SK-N-SH (cell line): ENCODE data around the gene TPRG1L. TPM values are rescaled to one million over a fixed set of nuclear protein-coding genes. Genes with fewer than 3 reads are reported as not detected.

Experiments used
- CTCF ChIA-PET: fragments of 300-600, 350-600 bp; formaldehyde crosslinking; extraction: SDS; loops from one replicate; lab custom pipeline; 2021; lab: Yijun Ruan, JAX
- POLR2A ChIA-PET: fragments of 350-600 bp; sonication (Branson Sonifier 250); formaldehyde crosslinking; extraction: SDS; loops from one replicate; lab custom pipeline; 2020; ENCODE audit warnings: antibody characterized with exemption, inconsistent platforms; lab: Yijun Ruan, JAX
- DNase-seq: peaks from one replicate; pipeline ENCODE4 v3.0.0; 2012
- H2AFZ ChIP-seq: fragments of 200-600 bp; sonication (generic); 2 replicates; pipeline ENCODE4 v1.8.1; 2016; ENCODE audit warnings: antibody characterized with exemption, mild to moderate bottlenecking, low read depth
- H3F3A ChIP-seq: fragments of 200-600 bp; sonication (generic); replicated peaks from 2 replicates; pipeline ENCODE3; 2016; ENCODE audit warnings: antibody characterized with exemption, mild to moderate bottlenecking; ENCODE audit not compliant: insufficient read depth
- H3K27ac ChIP-seq, 2 experiments: fragments of 200-500 bp in 1 of 2; fragments of 200-600 bp in 1 of 2; sonication (Bioruptor generic) in 1 of 2; sonication (generic), shearing (Covaris generic) in 1 of 2; 2 replicates each; pipeline versions ENCODE4 v1.5.1 to v1.6.1; 2014 to 2016; ENCODE audit warnings: low read depth in 2 of 2, inconsistent platforms in 1 of 2, low read length in 1 of 2, mild to moderate bottlenecking in 1 of 2, mixed read lengths in 1 of 2
- H3K27me3 ChIP-seq: fragments of 200-600 bp; sonication (generic), shearing (Covaris generic); 2 replicates; pipeline ENCODE4 v1.6.1; 2016; ENCODE audit warnings: mixed run types; ENCODE audit not compliant: insufficient read depth
- H3K36me3 ChIP-seq, 2 experiments: fragments of 200-500 bp in 1 of 2; fragments of 200-600 bp in 1 of 2; sonication (Bioruptor generic) in 1 of 2; sonication (generic) in 1 of 2; replicated peaks in 1 of 2; 2 replicates each; pipeline versions ENCODE3 to v1.5.1; 2014 to 2016; ENCODE audit warnings: low read length in 1 of 2, mild to moderate bottlenecking in 1 of 2; ENCODE audit not compliant: insufficient read depth in 2 of 2, control insufficient read depth in 1 of 2
- H3K4me1 ChIP-seq, 2 experiments: fragments of 200-500 bp in 1 of 2; fragments of 200-600 bp in 1 of 2; sonication (Bioruptor generic) in 1 of 2; sonication (generic), shearing (Covaris generic) in 1 of 2; 2 replicates each; pipeline versions ENCODE4 v1.5.1 to v1.6.1; 2014 to 2016; ENCODE audit warnings: low read depth in 1 of 2, low read length in 1 of 2, mixed run types in 1 of 2; ENCODE audit not compliant: insufficient read depth in 2 of 2, control insufficient read depth in 1 of 2
- H3K4me2 ChIP-seq: fragments of 200-600 bp; sonication (generic), shearing (Covaris generic); 2 replicates; pipeline ENCODE4 v1.6.1; 2017; ENCODE audit warnings: mixed run types
- H3K4me3 ChIP-seq, 2 experiments: fragments of 200-500 bp in 1 of 2; fragments of 200-600 bp in 1 of 2; sonication (Bioruptor generic) in 1 of 2; sonication (generic), shearing (Covaris generic) in 1 of 2; 2 replicates each; pipeline versions ENCODE4 v1.5.1 to v1.8.1; 2014 to 2016; ENCODE audit warnings: low read depth in 2 of 2, inconsistent platforms in 1 of 2, low read length in 1 of 2, mild to moderate bottlenecking in 1 of 2, mixed read lengths in 1 of 2, moderate library complexity in 1 of 2
- H3K79me2 ChIP-seq: fragments of 200-600 bp; sonication (generic); 2 replicates; pipeline ENCODE4 v1.8.1; 2017; ENCODE audit warnings: mild to moderate bottlenecking; ENCODE audit not compliant: insufficient read depth
- H3K9ac ChIP-seq: fragments of 200-600 bp; sonication (generic); 2 replicates; pipeline ENCODE4 v1.6.1; 2017; ENCODE audit warnings: mixed run types
- H3K9me2 ChIP-seq: fragments of 200-600 bp; sonication (generic); 2 replicates; pipeline ENCODE4 v1.6.1; 2017; ENCODE audit warnings: mixed run types
- H3K9me3 ChIP-seq: fragments of 200-600 bp; sonication (generic); 2 replicates; pipeline ENCODE4 v1.6.1; 2017; ENCODE audit warnings: mixed run types, mild to moderate bottlenecking, moderate library complexity
- H4K20me1 ChIP-seq: fragments of 200-600 bp; sonication (generic); 2 replicates; pipeline ENCODE4 v1.6.1; 2017; ENCODE audit warnings: mild to moderate bottlenecking, mixed run types; ENCODE audit not compliant: insufficient read depth
- CHD2 ChIP-seq: fragments of 150-350 bp; IDR thresholded peaks from 2 replicates; pipeline ENCODE4 v1.6.1; 2018; ENCODE audit warnings: low read length; ENCODE audit not compliant: partially characterized antibody
- ELF1 ChIP-seq: IDR thresholded peaks from 2 replicates; pipeline ENCODE4 v1.4.0; 2012
- FOSL2 ChIP-seq: IDR thresholded peaks from 2 replicates; pipeline ENCODE4 v1.4.0; 2012; ENCODE audit warnings: low read depth, mild to moderate bottlenecking, moderate library complexity, borderline replicate concordance
- FOXJ3 ChIP-seq: sonication (generic); formaldehyde crosslinking; IDR thresholded peaks from 2 replicates; pipeline ENCODE4 v1.5.1; 2020; ENCODE audit warnings: mild to moderate bottlenecking, missing genetic modification reagents
- GABPA ChIP-seq: IDR thresholded peaks from 2 replicates; pipeline ENCODE4 v1.4.0; 2012; ENCODE audit warnings: low read depth, mild to moderate bottlenecking
- GATA2 ChIP-seq: sonication (generic); formaldehyde crosslinking; IDR thresholded peaks from 2 replicates; pipeline ENCODE4 v1.5.0; 2020; ENCODE audit warnings: mild to moderate bottlenecking, missing genetic modification reagents
- JUND ChIP-seq: IDR thresholded peaks from 2 replicates; pipeline ENCODE4 v1.4.0; 2012
- MXI1 ChIP-seq: IDR thresholded peaks from 2 replicates; pipeline ENCODE4 v1.6.1; 2012; ENCODE audit warnings: mild to moderate bottlenecking, low read depth, low read length, improper control_type of control experiment
- NFIC ChIP-seq: IDR thresholded peaks from 2 replicates; pipeline ENCODE4 v1.4.0; 2012; ENCODE audit warnings: borderline replicate concordance
- PBX3 ChIP-seq: IDR thresholded peaks from 2 replicates; pipeline ENCODE4; 2012
- POLR2AphosphoS5 ChIP-seq: IDR thresholded peaks from 2 replicates; pipeline ENCODE4 v1.6.1; 2012; ENCODE audit warnings: low read depth, low read length
- RCOR1 ChIP-seq: fragments of 150-350 bp; IDR thresholded peaks from 2 replicates; pipeline ENCODE4 v1.6.1; 2017; ENCODE audit warnings: antibody characterized with exemption, low read length
- REST ChIP-seq: IDR thresholded peaks from 2 replicates; pipeline ENCODE4 v1.6.1; 2012; ENCODE audit warnings: mild to moderate bottlenecking, low read depth, low read length, moderate library complexity
- TAF1 ChIP-seq: IDR thresholded peaks from 2 replicates; pipeline ENCODE4 v1.6.1; 2012; ENCODE audit warnings: low read depth, mild to moderate bottlenecking, low read length, moderate library complexity, borderline replicate concordance
- TEAD4 ChIP-seq: IDR thresholded peaks from 2 replicates; pipeline ENCODE4 v1.4.0; 2012; ENCODE audit warnings: mild to moderate bottlenecking, borderline replicate concordance; ENCODE audit not compliant: insufficient read depth
- YY1 ChIP-seq: IDR thresholded peaks from 2 replicates; pipeline ENCODE4 v1.4.0; 2012; ENCODE audit warnings: low read depth, mild to moderate bottlenecking
- WGBS: methylation state at CpG from one replicate; pipeline ENCODE4 v1.1.6; 2017; ENCODE audit warnings: low lambda C conversion rate; 5-methylcytosine and 5-hydroxymethylcytosine counted together
- polyA plus RNA-seq, 3 experiments: library from polyadenylated mRNA; depleted of rRNA; stranded (reverse); fragments of >200 nt; gene quantifications; 2 replicates each; pipeline ENCODE4 v1.2.3, GENCODE V29; 2012
- TF ChIP-seq, protein P1 (sequence below): fragments of 200-600 bp; sonication (generic); IDR thresholded peaks from 2 replicates; pipeline ENCODE4 v1.6.1; 2017; ENCODE audit warnings: antibody characterized with exemption, mild to moderate bottlenecking, moderate library complexity
- TF ChIP-seq, protein P2 (sequence below): fragments of 150-350 bp; IDR thresholded peaks from 2 replicates; pipeline ENCODE4 v1.6.1; 2016; ENCODE audit warnings: mild to moderate bottlenecking, low read depth, low read length
- TF ChIP-seq, protein P3 (sequence below): fragments of 150-350 bp; IDR thresholded peaks from 2 replicates; pipeline ENCODE4 v1.6.1; 2017; ENCODE audit warnings: antibody characterized with exemption, low read length, low read depth, borderline replicate concordance

The TPRG1L gene
- polyA plus RNA-seq, 1 of the 3 experiments (the other 2 are of a cell fraction): 25.9 TPM

- Histone ChIP-seq H3K79me2 (peaks cover 14% of the 10 kb centered on the region), H3F3A (no peaks in the 10 kb centered on the region), H3K36me3 (peaks cover 11 to 62% of the 10 kb centered on the region in 2 experiments), H4K20me1 (no peaks in the 10 kb centered on the region), H3K9ac (no peak overlapping the region), H3K4me1 (peaks cover 0 to 9% of the 10 kb centered on the region in 2 experiments; a peak in 2 of 4 replicates), H2AFZ (no peak overlapping the region), H3K9me3 (no peaks in the 10 kb centered on the region), H3K4me3 (no peak overlapping the region), H3K4me2 (no peak overlapping the region), H3K27me3 (no peaks in the 10 kb centered on the region), H3K9me2 (no peaks in the 10 kb centered on the region), H3K27ac (no peak overlapping the region)
- 89% methylated on average over 10 of the region's 25 CpGs for WGBS
- DNase-seq: no peak
- TF ChIP-seq GATA2 (CRISPR knock-in tag): no peak
- TF ChIP-seq REST: no peak
- no peak for TF ChIP-seq ELF1
- TF ChIP-seq PBX3: no peak
- no peak for TF ChIP-seq NFIC
- TF ChIP-seq RCOR1: no peak
- no peak for TF ChIP-seq GABPA
- TF ChIP-seq FOSL2: no peak
- no peak for TF ChIP-seq CHD2
- TF ChIP-seq, protein P1, sequence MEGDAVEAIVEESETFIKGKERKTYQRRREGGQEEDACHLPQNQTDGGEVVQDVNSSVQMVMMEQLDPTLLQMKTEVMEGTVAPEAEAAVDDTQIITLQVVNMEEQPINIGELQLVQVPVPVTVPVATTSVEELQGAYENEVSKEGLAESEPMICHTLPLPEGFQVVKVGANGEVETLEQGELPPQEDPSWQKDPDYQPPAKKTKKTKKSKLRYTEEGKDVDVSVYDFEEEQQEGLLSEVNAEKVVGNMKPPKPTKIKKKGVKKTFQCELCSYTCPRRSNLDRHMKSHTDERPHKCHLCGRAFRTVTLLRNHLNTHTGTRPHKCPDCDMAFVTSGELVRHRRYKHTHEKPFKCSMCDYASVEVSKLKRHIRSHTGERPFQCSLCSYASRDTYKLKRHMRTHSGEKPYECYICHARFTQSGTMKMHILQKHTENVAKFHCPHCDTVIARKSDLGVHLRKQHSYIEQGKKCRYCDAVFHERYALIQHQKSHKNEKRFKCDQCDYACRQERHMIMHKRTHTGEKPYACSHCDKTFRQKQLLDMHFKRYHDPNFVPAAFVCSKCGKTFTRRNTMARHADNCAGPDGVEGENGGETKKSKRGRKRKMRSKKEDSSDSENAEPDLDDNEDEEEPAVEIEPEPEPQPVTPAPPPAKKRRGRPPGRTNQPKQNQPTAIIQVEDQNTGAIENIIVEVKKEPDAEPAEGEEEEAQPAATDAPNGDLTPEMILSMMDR: no peak
- TF ChIP-seq TEAD4: no peak
- no peak for TF ChIP-seq JUND
- TF ChIP-seq, protein P2, sequence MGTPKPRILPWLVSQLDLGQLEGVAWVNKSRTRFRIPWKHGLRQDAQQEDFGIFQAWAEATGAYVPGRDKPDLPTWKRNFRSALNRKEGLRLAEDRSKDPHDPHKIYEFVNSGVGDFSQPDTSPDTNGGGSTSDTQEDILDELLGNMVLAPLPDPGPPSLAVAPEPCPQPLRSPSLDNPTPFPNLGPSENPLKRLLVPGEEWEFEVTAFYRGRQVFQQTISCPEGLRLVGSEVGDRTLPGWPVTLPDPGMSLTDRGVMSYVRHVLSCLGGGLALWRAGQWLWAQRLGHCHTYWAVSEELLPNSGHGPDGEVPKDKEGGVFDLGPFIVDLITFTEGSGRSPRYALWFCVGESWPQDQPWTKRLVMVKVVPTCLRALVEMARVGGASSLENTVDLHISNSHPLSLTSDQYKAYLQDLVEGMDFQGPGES: no peak
- no peak for TF ChIP-seq TAF1
- TF ChIP-seq POLR2AphosphoS5: no peak
- no peak for TF ChIP-seq YY1
- TF ChIP-seq, protein P3, sequence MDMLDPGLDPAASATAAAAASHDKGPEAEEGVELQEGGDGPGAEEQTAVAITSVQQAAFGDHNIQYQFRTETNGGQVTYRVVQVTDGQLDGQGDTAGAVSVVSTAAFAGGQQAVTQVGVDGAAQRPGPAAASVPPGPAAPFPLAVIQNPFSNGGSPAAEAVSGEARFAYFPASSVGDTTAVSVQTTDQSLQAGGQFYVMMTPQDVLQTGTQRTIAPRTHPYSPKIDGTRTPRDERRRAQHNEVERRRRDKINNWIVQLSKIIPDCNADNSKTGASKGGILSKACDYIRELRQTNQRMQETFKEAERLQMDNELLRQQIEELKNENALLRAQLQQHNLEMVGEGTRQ: no peak
- TF ChIP-seq FOXJ3 (CRISPR knock-in tag): no peak
- TF ChIP-seq MXI1: no peak
- ChIA-PET POLR2A (no interaction called here), CTCF (interaction anchor here (1.3 kb wide), 1 partner anchor 30 kb away, joined by 3 read pairs; no protein-coding TSS in a partner anchor)
These were observed 19.5 kb downstream of the TPRG1L start for GRCh38 chr1:3644273-3644672.
